Endothelial cell of umbilical vein (primary cell): ENCODE measurements around the gene APOC3. TPM values are rescaled to one million over a fixed set of nuclear protein-coding genes. Genes with fewer than 3 reads are reported as not detected.

Experiments
- BruUV-seq: library from RNA; stranded (reverse); fragments of 400-500 nt; replicated peaks from 2 replicates; lab custom pipeline; 2021; lab: Mats Ljungman, UMichigan
- CTCF ChIA-PET: fragments of 300-600, 350-600 bp; sonication (Branson Sonifier 250); formaldehyde crosslinking; loops from one replicate; lab custom pipeline; 2021; ENCODE audit warnings: antibody characterized with exemption, inconsistent platforms; lab: Charles Lee
- POLR2A ChIA-PET: fragments of 300-600, 350-600 bp; sonication (Branson Sonifier 250); formaldehyde crosslinking; loops from one replicate; lab custom pipeline; 2021; ENCODE audit warnings: antibody characterized with exemption, inconsistent platforms; lab: Charles Lee
- DNase-seq: peaks from one replicate; pipeline ENCODE4 v3.0.0-alpha.2; 2011; ENCODE audit warnings: low read depth, low spot score
- FAIRE-seq: peaks from 2 replicates; lab custom pipeline; 2011; peaks lifted over from hg19 to GRCh38; lab: Jason Lieb, UNC
- H2AFZ ChIP-seq: 2 replicates; pipeline ENCODE4 v1.6.0; 2012; ENCODE audit warnings: low read depth, low read length, control low read depth, inconsistent platforms
- H3K27ac ChIP-seq: 2 replicates; pipeline ENCODE4 v1.5.1; 2011; ENCODE audit warnings: low read depth, mild to moderate bottlenecking, control low read depth, low read length, moderate library complexity; ENCODE audit not compliant: insufficient read depth
- H3K27me3 ChIP-seq, 2 experiments: 2 replicates each; pipeline versions ENCODE4 v1.6.0 to v1.6.1; 2011; ENCODE audit warnings: low read length in 2 of 2, mixed read lengths in 1 of 2; ENCODE audit not compliant: control insufficient read depth in 2 of 2, insufficient read depth in 2 of 2
- H3K36me3 ChIP-seq, 2 experiments: 2 replicates in 1 of 2; 3 replicates in 1 of 2; pipeline ENCODE4 v1.5.1; 2011; ENCODE audit warnings: low read length in 2 of 2, mild to moderate bottlenecking in 1 of 2, moderate library complexity in 1 of 2; ENCODE audit not compliant: control insufficient read depth in 2 of 2, insufficient read depth in 2 of 2; ENCODE audit errors: extremely low read depth in 1 of 2
- H3K4me1 ChIP-seq: 3 replicates; pipeline ENCODE4 v1.5.1; 2011; ENCODE audit warnings: mild to moderate bottlenecking, low read length; ENCODE audit not compliant: control insufficient read depth, insufficient read depth; ENCODE audit errors: extremely low read depth
- H3K4me2 ChIP-seq: 2 replicates; pipeline ENCODE4 v1.6.1; 2011; ENCODE audit warnings: low read length, control low read depth, mixed read lengths; ENCODE audit not compliant: insufficient read depth
- H3K4me3 ChIP-seq, 3 experiments: fragments of 200-600 bp in 1 of 3; sonication (generic), shearing (Covaris generic) in 1 of 3; replicated peaks in 1 of 3; 2 replicates each; pipeline ENCODE4 v1.5.1; 2011 to 2016; ENCODE audit warnings: control low read depth in 3 of 3, low read length in 3 of 3, mild to moderate bottlenecking in 2 of 3, inconsistent platforms in 1 of 3, low read depth in 1 of 3, moderate library complexity in 1 of 3; ENCODE audit not compliant: insufficient read depth in 1 of 3
- H3K79me2 ChIP-seq: 2 replicates; pipeline ENCODE4 v1.6.0; 2012; ENCODE audit warnings: low read length, inconsistent platforms; ENCODE audit not compliant: control insufficient read depth, insufficient read depth
- H3K9ac ChIP-seq: replicated peaks from 2 replicates; pipeline ENCODE3; 2011; ENCODE audit warnings: low read length, control low read depth; ENCODE audit not compliant: insufficient read depth; ENCODE audit errors: extremely low read depth
- H3K9me1 ChIP-seq: replicated peaks from 3 replicates; pipeline ENCODE4 v1.6.0; 2011; ENCODE audit warnings: mild to moderate bottlenecking, low read length; ENCODE audit not compliant: control insufficient read depth, insufficient read depth; ENCODE audit errors: extremely low read depth
- H3K9me3 ChIP-seq: replicated peaks from 2 replicates; pipeline ENCODE4 v1.5.1; 2012; ENCODE audit warnings: low read length, inconsistent platforms; ENCODE audit not compliant: control insufficient read depth, insufficient read depth
- H4K20me1 ChIP-seq: replicated peaks from 2 replicates; pipeline ENCODE3; 2011; ENCODE audit warnings: mild to moderate bottlenecking, low read length; ENCODE audit not compliant: control insufficient read depth, insufficient read depth; ENCODE audit errors: extremely low read depth
- EZH2 ChIP-seq: IDR thresholded peaks from 2 replicates; pipeline ENCODE4 v1.6.1; 2012; ENCODE audit warnings: borderline replicate concordance, low read depth, mild to moderate bottlenecking, moderate library complexity, low read length, inconsistent platforms; ENCODE audit not compliant: severe bottlenecking
- FOS ChIP-seq: IDR thresholded peaks from 2 replicates; pipeline ENCODE4 v1.6.1; 2011; ENCODE audit warnings: mild to moderate bottlenecking, low read length, moderate library complexity, borderline replicate concordance; ENCODE audit not compliant: insufficient read depth
- GATA2 ChIP-seq: IDR thresholded peaks from 2 replicates; pipeline ENCODE4 v1.7.0; 2011; ENCODE audit warnings: low read depth, mild to moderate bottlenecking, moderate library complexity, mixed read lengths, low read length; ENCODE audit not compliant: insufficient read length, insufficient read depth
- MYC ChIP-seq: IDR thresholded peaks from one replicate; pipeline ENCODE4 v1.6.1; 2011; ENCODE audit warnings: mild to moderate bottlenecking, low read depth, low read length
- POLR2A ChIP-seq: IDR thresholded peaks from 2 replicates; pipeline ENCODE4 v1.6.1; 2012; ENCODE audit warnings: low read depth, mild to moderate bottlenecking, control low read depth, low read length
- POLR2AphosphoS5 ChIP-seq: IDR thresholded peaks from 2 replicates; pipeline ENCODE4 v1.6.1; 2012; ENCODE audit warnings: low read depth, mild to moderate bottlenecking, control low read depth, low read length, moderate library complexity; ENCODE audit not compliant: insufficient read depth
- dilution Hi-C: fragments of 300-500 bp; cut with MboI; formaldehyde crosslinking; loops from one replicate; pipeline ENCODE4 v1.15.0; 2019; ENCODE audit warnings: low sequenced_read_pairs; ENCODE audit not compliant: extremely low pct_ligation_motif_present
- intact Hi-C: fragments of 100-400 bp; cut with micrococcal nuclease; formaldehyde crosslinking; loops from one replicate; pipeline ENCODE4 v1.10.0; 2022
- polyA plus RNA-seq, 4 experiments: library from polyadenylated mRNA; depleted of rRNA in 3 of 4; stranded (reverse) in 3 of 4; unstranded in 1 of 4; fragments of >200 nt; gene quantifications; 2 replicates each; pipeline versions ENCODE4 v1.2.1 to v1.2.3, GENCODE V29; 2011 to 2012; ENCODE audit warnings: missing spikeins in 1 of 4
- total RNA-seq: library from RNA; stranded (reverse); gene quantifications from 2 replicates; pipeline ENCODE4 v1.2.3, GENCODE V29; 2021
- TF ChIP-seq, protein P1 (sequence below): IDR thresholded peaks from 2 replicates; pipeline ENCODE4 v1.6.1; 2011; ENCODE audit not compliant: insufficient read depth, insufficient read length
- TF ChIP-seq, protein P2 (sequence below), 2 donors: IDR thresholded peaks; 1 replicate in 1 of 2; 2 replicates in 1 of 2; pipeline ENCODE4 v1.5.1; 2011; ENCODE audit warnings: low read length in 2 of 2, mild to moderate bottlenecking in 2 of 2, moderate library complexity in 2 of 2, control low read depth in 1 of 2, inconsistent platforms in 1 of 2, low read depth in 1 of 2; ENCODE audit not compliant: insufficient read depth in 1 of 2; ENCODE audit errors: extremely low read depth in 1 of 2

APOC3 gene
- total and polyA plus RNA-seq, 2 donors (not counting 3 experiments of a cell fraction or from before 2014, with no cell fraction given): not detected

GRCh38 chr11:116786326-116786725 lies 43.4 kb upstream of the APOC3 start:
- Histone ChIP-seq H3K9ac (no peak overlapping the region), H3K9me3 (no peaks in the 10 kb centered on the region), H2AFZ (no peak overlapping the region), H3K4me1 (peaks cover 13% of the 10 kb centered on the region), H3K9me1 (no peaks in the 10 kb centered on the region), H4K20me1 (no peaks in the 10 kb centered on the region), H3K27ac (no peak overlapping the region), H3K4me2 (no peak overlapping the region), H3K27me3 (no peaks in the 10 kb centered on the region), H3K4me3 (no peak overlapping the region), H3K36me3 (peaks cover 24 to 31% of the 10 kb centered on the region in 2 experiments), H3K79me2 (peaks cover 15% of the 10 kb centered on the region)
- TF ChIP-seq, protein P1, sequence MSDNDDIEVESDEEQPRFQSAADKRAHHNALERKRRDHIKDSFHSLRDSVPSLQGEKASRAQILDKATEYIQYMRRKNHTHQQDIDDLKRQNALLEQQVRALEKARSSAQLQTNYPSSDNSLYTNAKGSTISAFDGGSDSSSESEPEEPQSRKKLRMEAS: no peak
- ChIA-PET CTCF (interaction anchor here (2.6 to 6.2 kb wide), 2 partner anchors 50 to 322 kb away, joined by 30 to 210 read pairs; no protein-coding TSS in a partner anchor), POLR2A (interaction anchor here (0.6 kb wide), 1 partner anchor 1650 kb away, joined by 3 read pairs; the partner anchor contains the start of gene KMT2A)
- no TSS peak for BruUV-seq
- intact Hi-C loops: loop anchor here (5.0 kb wide), 1 partner anchor 541 kb away; the partner anchor contains the start of gene CEP164
- dilution Hi-C loops: no loop called here
- FAIRE-seq (no peak), DNase-seq (no peak)

- Histone ChIP-seq H3K4me2 (peak overlapping the region; percentile 63), H4K20me1 (no peaks in the 10 kb centered on the region), H3K27me3 (no peaks in the 10 kb centered on the region), H3K27ac (peak overlapping the region; percentile 40), H3K9me3 (no peaks in the 10 kb centered on the region), H3K36me3 (peaks cover 23 to 29% of the 10 kb centered on the region in 2 experiments), H3K79me2 (peaks cover 15% of the 10 kb centered on the region), H3K4me3 (peak overlapping the region; percentile 76 to 92 (median 88)), H2AFZ (no peak overlapping the region), H3K4me1 (peaks cover 13% of the 10 kb centered on the region), H3K9ac (peak overlapping the region; percentile 88), H3K9me1 (no peaks in the 10 kb centered on the region)
- BruUV-seq: TSS peak; percentile 48
- DNase-seq (no peak), FAIRE-seq (peak; percentile 63)
- CTCF ChIA-PET: interaction anchor here (1.0 to 6.2 kb wide), 7 partner anchors 12 to 440 kb away, joined by 3 to 210 read pairs (median 5); no protein-coding TSS in a partner anchor
- dilution Hi-C loops: no loop called here
- POLR2A ChIA-PET: interaction anchor here (0.6 to 1.4 kb wide), 3 partner anchors 311 to 1649 kb away, joined by 3 read pairs; partner anchors contain the start of genes KMT2A and SIK3
- intact Hi-C loops: loop anchor here (5.0 kb wide), 1 partner anchor 540 kb away; the partner anchor contains the start of gene CEP164
- TF ChIP-seq, protein P2, sequence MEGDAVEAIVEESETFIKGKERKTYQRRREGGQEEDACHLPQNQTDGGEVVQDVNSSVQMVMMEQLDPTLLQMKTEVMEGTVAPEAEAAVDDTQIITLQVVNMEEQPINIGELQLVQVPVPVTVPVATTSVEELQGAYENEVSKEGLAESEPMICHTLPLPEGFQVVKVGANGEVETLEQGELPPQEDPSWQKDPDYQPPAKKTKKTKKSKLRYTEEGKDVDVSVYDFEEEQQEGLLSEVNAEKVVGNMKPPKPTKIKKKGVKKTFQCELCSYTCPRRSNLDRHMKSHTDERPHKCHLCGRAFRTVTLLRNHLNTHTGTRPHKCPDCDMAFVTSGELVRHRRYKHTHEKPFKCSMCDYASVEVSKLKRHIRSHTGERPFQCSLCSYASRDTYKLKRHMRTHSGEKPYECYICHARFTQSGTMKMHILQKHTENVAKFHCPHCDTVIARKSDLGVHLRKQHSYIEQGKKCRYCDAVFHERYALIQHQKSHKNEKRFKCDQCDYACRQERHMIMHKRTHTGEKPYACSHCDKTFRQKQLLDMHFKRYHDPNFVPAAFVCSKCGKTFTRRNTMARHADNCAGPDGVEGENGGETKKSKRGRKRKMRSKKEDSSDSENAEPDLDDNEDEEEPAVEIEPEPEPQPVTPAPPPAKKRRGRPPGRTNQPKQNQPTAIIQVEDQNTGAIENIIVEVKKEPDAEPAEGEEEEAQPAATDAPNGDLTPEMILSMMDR (IDR thresholded peaks at IDR 0.05; ENCODE audit: extremely low read depth in 1 of 2, insufficient read depth in 1 of 2, low read depth in 1 of 2, low read length in 2 of 2): no peak
- no peak for TF ChIP-seq POLR2A
- no peak for TF ChIP-seq GATA2
- no peak for TF ChIP-seq MYC
- TF ChIP-seq EZH2: no peak
- TF ChIP-seq FOS: no peak
- TF ChIP-seq, protein P1: no peak
- no peak for TF ChIP-seq POLR2AphosphoS5
These were observed 42.7 kb upstream of the APOC3 start for GRCh38 chr11:116786966-116787365.
